Calu3 (cell line): ENCODE data around the gene HNRNPA0. TPM values are rescaled to one million over a fixed set of nuclear protein-coding genes. Genes with fewer than 3 reads are reported as not detected.

Experiments used
- BruUV-seq: library from RNA; stranded (reverse); fragments of 400-500 nt; replicated peaks from 2 replicates; lab custom pipeline; 2021; lab: Mats Ljungman, UMichigan
- CTCF ChIA-PET: fragments of 300-600 bp; sonication (Branson Sonifier 250); formaldehyde crosslinking; loops from one replicate; lab custom pipeline; 2022; ENCODE audit warnings: antibody characterized with exemption; lab: Charles Lee
- DNase-seq: peaks from one replicate; pipeline ENCODE4 v3.0.0; 2022
- H3K27ac Mint-ChIP-seq: one replicate; pipeline ENCODE4 v1.8.0; 2022; ENCODE audit warnings: mixed read lengths; ENCODE audit not compliant: unreplicated experiment
- H3K27me3 Mint-ChIP-seq: one replicate; pipeline ENCODE4 v1.8.0; 2022; ENCODE audit warnings: mixed read lengths; ENCODE audit not compliant: unreplicated experiment
- H3K36me3 Mint-ChIP-seq: one replicate; pipeline ENCODE4 v1.8.0; 2022; ENCODE audit warnings: mild to moderate bottlenecking, moderate library complexity, mixed read lengths; ENCODE audit not compliant: insufficient read depth, unreplicated experiment
- H3K4me1 Mint-ChIP-seq: one replicate; pipeline ENCODE4 v1.8.0; 2022; ENCODE audit warnings: mild to moderate bottlenecking, low read depth, mixed read lengths; ENCODE audit not compliant: unreplicated experiment
- H3K4me3 Mint-ChIP-seq: one replicate; pipeline ENCODE4 v1.8.0; 2022; ENCODE audit warnings: mild to moderate bottlenecking, low read depth, moderate library complexity, mixed read lengths; ENCODE audit not compliant: unreplicated experiment
- H3K9me3 Mint-ChIP-seq: one replicate; pipeline ENCODE4 v1.8.0; 2022; ENCODE audit warnings: low read depth, mixed read lengths; ENCODE audit not compliant: unreplicated experiment
- CTCF ChIP-seq: fragments of 200-600 bp; IDR thresholded peaks from one replicate; pipeline ENCODE4 v1.8.0; 2022; ENCODE audit warnings: antibody characterized with exemption; ENCODE audit not compliant: unreplicated experiment
- intact Hi-C: fragments of 100-400 bp; cut with micrococcal nuclease; formaldehyde crosslinking; loops from one replicate; pipeline ENCODE4 v1.10.0; 2022; ENCODE audit not compliant: unreplicated experiment
- total RNA-seq: library from RNA; stranded (reverse); gene quantifications from 2 replicates; pipeline ENCODE4 v1.2.3, GENCODE V29; 2022

The HNRNPA0 gene
- total RNA-seq, 1 experiment from 2014 or later = 42.3 TPM

DNA sequence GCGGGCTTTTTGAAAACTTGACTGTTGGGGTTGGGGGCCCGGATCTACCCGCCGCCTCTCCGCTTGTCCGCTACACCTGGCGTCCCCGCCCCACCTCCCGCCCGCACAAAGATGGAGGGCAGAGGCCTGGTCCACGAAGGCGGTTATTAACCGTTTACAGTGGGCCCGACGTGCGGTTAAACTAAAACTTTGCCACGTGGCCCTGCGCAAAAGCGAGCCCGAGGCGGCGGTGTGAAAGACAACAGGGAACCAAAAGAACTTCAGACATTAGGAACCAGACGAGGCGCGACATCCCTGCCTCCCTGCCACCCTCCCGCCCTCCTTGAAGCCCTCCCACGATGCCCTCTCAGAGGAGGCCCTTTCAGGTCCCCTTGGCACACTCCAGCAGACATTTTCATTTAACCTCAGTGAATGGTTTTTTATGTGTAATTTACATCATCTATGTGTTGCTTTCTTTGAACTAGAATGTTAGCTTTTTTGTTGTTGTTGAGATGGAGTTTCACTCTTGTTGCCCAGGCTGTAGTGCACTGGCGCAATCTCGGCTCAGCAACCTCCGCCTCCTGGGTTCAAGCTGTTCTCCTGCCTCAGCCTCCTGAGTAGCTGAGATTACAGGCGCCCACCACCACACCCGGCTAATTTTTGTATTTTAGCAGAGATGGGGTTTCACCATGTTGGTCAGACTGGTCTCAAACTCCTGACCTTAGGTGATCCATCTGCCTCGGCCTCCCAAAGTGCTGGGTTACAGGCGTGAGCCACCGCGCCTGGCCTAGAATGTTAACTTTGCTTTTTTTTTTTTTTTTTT is 999 bp upstream of the HNRNPA0 start:
- no peaks in the 10 kb centered on the region for H3K9me3 Mint-ChIP-seq
- H3K27ac Mint-ChIP-seq = peak overlapping the region; percentile 100
- BruUV-seq = TSS peak; percentile 87
- peaks cover 64% of the 10 kb centered on the region for H3K36me3 Mint-ChIP-seq
- no peak for DNase-seq
- CTCF ChIA-PET = interaction anchor here (0.7 to 1.2 kb wide), 3 partner anchors 23 to 89 kb away, joined by 3 to 6 read pairs (median 4); no protein-coding TSS in a partner anchor
- H3K4me3 Mint-ChIP-seq = peak overlapping the region; percentile 97
- H3K27me3 Mint-ChIP-seq = no peaks in the 10 kb centered on the region
- TF ChIP-seq CTCF = no peak
- intact Hi-C loops = no loop called here
- H3K4me1 Mint-ChIP-seq = peaks cover 36% of the 10 kb centered on the region

- TSS peak; percentile 84 for BruUV-seq
- CTCF ChIA-PET = interaction anchor here (0.9 to 1.9 kb wide), 5 partner anchors 11 to 93 kb away, joined by 3 to 6 read pairs (median 5); no protein-coding TSS in a partner anchor
Measured at GRCh38 chr5:137753691-137754187, 424 bp downstream of the HNRNPA0 start.

DNA sequence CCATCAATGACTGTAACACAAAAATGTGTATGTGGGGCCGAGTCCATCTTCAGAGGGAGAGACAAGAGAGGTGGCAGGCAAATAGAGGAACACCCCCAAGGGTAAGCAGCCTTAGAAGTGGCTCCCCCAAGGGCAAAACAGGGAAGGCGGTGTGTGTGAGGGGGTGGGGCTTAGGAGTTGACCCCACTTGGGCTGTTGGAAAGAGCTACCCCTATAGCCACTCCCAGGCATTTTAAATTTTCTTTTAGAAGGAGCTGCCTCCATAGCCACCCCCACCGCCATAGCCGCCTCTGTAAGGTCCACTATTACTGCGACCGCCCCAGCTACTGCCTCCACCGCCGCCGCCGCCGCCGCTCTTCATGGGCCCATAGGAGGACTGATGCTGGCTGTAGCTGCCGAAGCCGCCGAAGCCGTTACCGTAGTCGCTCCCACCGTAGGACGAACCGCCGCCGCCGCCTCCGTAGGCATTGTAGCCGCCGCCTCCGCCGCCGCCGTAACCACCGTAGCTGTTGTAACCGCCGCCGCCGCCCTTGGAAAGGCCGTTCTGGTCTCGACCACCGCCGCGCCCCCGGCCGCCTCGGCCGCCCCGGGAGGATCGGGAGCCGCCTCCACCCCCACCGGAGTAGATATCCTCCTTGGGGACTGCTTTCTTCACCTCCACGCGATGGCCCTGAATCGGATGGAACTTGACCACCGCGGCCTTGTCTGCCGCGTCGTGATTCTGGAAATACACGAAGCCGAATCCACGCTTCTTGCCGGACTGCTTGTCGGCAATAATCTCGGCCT is 1.1 kb downstream of the HNRNPA0 start:
- Mint-ChIP-seq H3K9me3 (no peaks in the 10 kb centered on the region), H3K27me3 (no peaks in the 10 kb centered on the region), H3K4me1 (peaks cover 18% of the 10 kb centered on the region), H3K4me3 (peak overlapping the region; percentile 97), H3K27ac (peak overlapping the region; percentile 100), H3K36me3 (peaks cover 57% of the 10 kb centered on the region)
- CTCF ChIA-PET = interaction anchor here (0.5 to 1.9 kb wide), 7 partner anchors 10 to 1721 kb away, joined by 3 to 8 read pairs (median 5); no protein-coding TSS in a partner anchor
- no peak for TF ChIP-seq CTCF
- BruUV-seq = TSS peak; percentile 28
- intact Hi-C loops = no loop called here
- DNase-seq = peak; percentile 29

More at GRCh38 chr5:137753691-137754187, 424 bp downstream of the HNRNPA0 start:
- peak overlapping the region; percentile 97 for H3K4me3 Mint-ChIP-seq
- TF ChIP-seq CTCF = no peak
- peaks cover 25% of the 10 kb centered on the region for H3K4me1 Mint-ChIP-seq
- peaks cover 61% of the 10 kb centered on the region for H3K36me3 Mint-ChIP-seq
- no peaks in the 10 kb centered on the region for H3K9me3 Mint-ChIP-seq
- no peaks in the 10 kb centered on the region for H3K27me3 Mint-ChIP-seq
- peak; percentile 26 for DNase-seq
- peak overlapping the region; percentile 100 for H3K27ac Mint-ChIP-seq
- intact Hi-C loops = no loop called here

GRCh38 chr5:137751869-137752491 is 2.2 kb downstream of the HNRNPA0 start:
- H3K9me3 Mint-ChIP-seq = no peaks in the 10 kb centered on the region
- CTCF ChIA-PET = interaction anchor here (0.7 to 1.7 kb wide), 13 partner anchors 10 to 1668 kb away, joined by 3 to 9 read pairs (median 5); partner anchors contain the start of gene KLHL3
- TF ChIP-seq CTCF = peak; percentile 65
- intact Hi-C loops = no loop called here
- H3K36me3 Mint-ChIP-seq = peaks cover 57% of the 10 kb centered on the region
- no peaks in the 10 kb centered on the region for H3K27me3 Mint-ChIP-seq
- peaks cover 14% of the 10 kb centered on the region for H3K4me1 Mint-ChIP-seq
- BruUV-seq = no TSS peak
- DNase-seq = peak; percentile 30
- H3K27ac Mint-ChIP-seq = peak overlapping the region; percentile 100
- peak overlapping the region; percentile 97 for H3K4me3 Mint-ChIP-seq
